ENCODE measurements around the gene NBPF1.
"Not testable (repeated sequence)": the region's sequence is repeated elsewhere in the genome, so short reads cannot be mapped to it uniquely, and the experiment has no call there.

Gene NBPF1

DNA sequence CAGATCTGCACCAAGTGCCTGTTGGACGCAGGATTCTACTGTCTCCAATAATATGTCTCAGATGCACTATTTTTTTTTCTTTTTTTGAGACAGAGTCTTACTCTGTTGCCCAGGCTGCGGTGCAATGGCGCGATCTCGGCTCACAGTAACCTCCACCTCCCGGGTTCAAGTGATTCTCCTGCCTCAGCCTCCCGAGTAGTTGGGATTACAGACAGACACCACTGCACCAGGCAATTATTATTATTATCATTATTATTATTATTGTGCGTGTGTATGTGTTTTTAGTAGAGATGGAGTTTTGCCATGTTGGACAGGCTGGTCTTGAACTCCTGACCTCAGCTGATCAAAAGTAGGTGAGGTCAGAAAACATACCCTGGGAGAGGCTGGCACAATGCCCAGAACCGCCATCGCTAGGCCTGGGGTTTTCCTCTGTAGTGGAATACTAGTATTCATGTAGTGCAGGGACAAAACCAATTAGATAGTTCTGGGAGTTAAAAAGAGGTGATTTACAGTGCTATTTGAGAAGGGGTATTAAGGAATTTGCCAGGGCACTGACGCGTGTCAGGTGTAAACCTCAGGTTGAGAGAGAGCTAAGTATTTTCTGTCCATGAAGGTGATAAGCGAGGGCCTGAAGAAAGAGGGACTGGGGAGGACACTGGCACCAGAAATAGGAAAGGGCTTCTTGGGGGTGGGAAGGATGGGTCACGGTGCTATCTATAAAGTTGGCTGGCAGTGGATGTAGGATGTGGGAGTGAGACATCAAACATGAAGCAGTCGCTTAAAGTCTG lies 100.5 kb downstream of the NBPF1 start:
- not testable (repeated sequence) for DNase-seq (ENCODE audit: low spot score)

Measured in LoVo (cell line).